Tibial artery (tissue), 4 donors: ENCODE results near the gene LANCL3.

Source experiments
- DNase-seq, 2 donors: peaks; one replicate each; pipeline ENCODE4 v3.0.0-alpha.2; 2019
- H3K27ac ChIP-seq, 2 donors: fragments of 200-600 bp; sonication (generic) in 1 of 2; 1 replicate in 1 of 2; 2 replicates in 1 of 2; pipeline ENCODE4 v1.5.1; 2018 to 2019; ENCODE audit warnings: mild to moderate bottlenecking in 1 of 2
- H3K27me3 ChIP-seq, 2 donors: fragments of 200-600 bp; sonication (generic) in 1 of 2; one replicate each; pipeline versions ENCODE4 v1.5.1 to v1.6.0; 2016 to 2019
- H3K36me3 ChIP-seq, 3 donors: fragments of 200-600 bp; sonication (generic) in 2 of 3; one replicate each; pipeline ENCODE4 v1.5.1; 2016 to 2019; ENCODE audit warnings: mild to moderate bottlenecking in 2 of 3
- H3K4me1 ChIP-seq, 4 donors: fragments of 200-600 bp; sonication (generic) in 2 of 4; 1 replicate in 3 of 4; 2 replicates in 1 of 4; pipeline ENCODE4 v1.5.1; 2016 to 2019
- H3K4me3 ChIP-seq, 2 donors: fragments of 200-600 bp; sonication (generic) in 1 of 2; 1 replicate in 1 of 2; 2 replicates in 1 of 2; pipeline ENCODE4 v1.5.1; 2018 to 2019; ENCODE audit warnings: mild to moderate bottlenecking in 2 of 2
- H3K9me3 ChIP-seq, 3 donors: fragments of 200-600 bp; sonication (generic) in 1 of 3; one replicate each; pipeline ENCODE4 v1.5.1; 2016 to 2019
- CTCF ChIP-seq, 2 experiments: fragments of 200-600 bp in 1 of 2; fragments of 450-650 bp in 1 of 2; IDR thresholded peaks; one replicate each; pipeline ENCODE4 v1.5.1; 2017 to 2019; ENCODE audit warnings: antibody characterized with exemption in 2 of 2, mild to moderate bottlenecking in 1 of 2, moderate library complexity in 1 of 2
- intact Hi-C: fragments of 100-400 bp; cut with DNase I; formaldehyde crosslinking; loops from one replicate; pipeline ENCODE4 v1.15.0; 2023; ENCODE audit warnings: low total_unique reads

Gene LANCL3

GRCh38 chrX:37686369-37686995 lies 115.0 kb downstream of the LANCL3 start:
- Histone ChIP-seq H3K4me1 (peaks cover 0 to 19% (median 1%) of the 10 kb centered on the region in 4 donors), H3K4me3 (peak overlapping the region; percentile 58 to 68), H3K27ac (peak overlapping the region; percentile 83 to 91), H3K36me3 (no peaks in the 10 kb centered on the region), H3K9me3 (no peaks in the 10 kb centered on the region), H3K27me3 (no peaks in the 10 kb centered on the region)
- intact Hi-C loops = no loop called here
- DNase-seq = no peak
- TF ChIP-seq CTCF (IDR thresholded peaks at IDR 0.05) = no peak

GRCh38 chrX:37686996-37687395 lies 115.5 kb downstream of the LANCL3 start:
- H3K27me3 ChIP-seq = no peaks in the 10 kb centered on the region
- no peaks in the 10 kb centered on the region for H3K9me3 ChIP-seq
- H3K4me3 ChIP-seq = peak overlapping the region in 1 of 2 donors; percentile 68
- DNase-seq = no peak
- TF ChIP-seq CTCF (IDR thresholded peaks at IDR 0.05) = no peak
- intact Hi-C loops = no loop called here
- no peaks in the 10 kb centered on the region for H3K36me3 ChIP-seq
- peak overlapping the region in 1 of 2 donors; percentile 83 for H3K27ac ChIP-seq
- peaks cover 0 to 19% (median 1%) of the 10 kb centered on the region in 4 donors for H3K4me1 ChIP-seq

GRCh38 chrX:37690119-37690518 lies 118.7 kb downstream of the LANCL3 start:
- Histone ChIP-seq H3K4me3 (no peak overlapping the region), H3K4me1 (peaks cover 0 to 8% (median 0%) of the 10 kb centered on the region in 4 donors), H3K9me3 (no peaks in the 10 kb centered on the region), H3K27ac (no peak overlapping the region), H3K27me3 (no peaks in the 10 kb centered on the region), H3K36me3 (no peaks in the 10 kb centered on the region)
- TF ChIP-seq CTCF (IDR thresholded peaks at IDR 0.05) = no peak
- intact Hi-C loops = no loop called here
- no peak for DNase-seq

GRCh38 chrX:37692918-37693317 lies 121.5 kb downstream of the LANCL3 start:
- no peak for TF ChIP-seq CTCF (IDR thresholded peaks at IDR 0.05)
- H3K27me3 ChIP-seq = no peaks in the 10 kb centered on the region
- no peaks in the 10 kb centered on the region for H3K9me3 ChIP-seq
- intact Hi-C loops = no loop called here
- H3K4me1 ChIP-seq = no peaks in the 10 kb centered on the region
- H3K36me3 ChIP-seq = no peaks in the 10 kb centered on the region
- H3K27ac ChIP-seq = no peak overlapping the region
- DNase-seq = no peak
- no peak overlapping the region for H3K4me3 ChIP-seq

GRCh38 chrX:37697169-37697760 lies 125.8 kb downstream of the LANCL3 start:
- intact Hi-C loops = no loop called here
- no peak for DNase-seq
- Histone ChIP-seq H3K4me1 (no peaks in the 10 kb centered on the region), H3K9me3 (no peaks in the 10 kb centered on the region), H3K27me3 (no peaks in the 10 kb centered on the region), H3K36me3 (no peaks in the 10 kb centered on the region), H3K4me3 (no peak overlapping the region), H3K27ac (no peak overlapping the region)
- no peak for TF ChIP-seq CTCF (IDR thresholded peaks at IDR 0.05)
